Hepatocyte (in vitro differentiated cells): ENCODE measurements around the gene ZMIZ2. TPM values are rescaled to one million over a fixed set of nuclear protein-coding genes. Genes with fewer than 3 reads are reported as not detected.
"Not testable (repeated sequence)": the region's sequence is repeated elsewhere in the genome, so short reads cannot be mapped to it uniquely, and the experiment has no call there.

Experiments
- DNase-seq: peaks from one replicate; pipeline ENCODE4 v3.0.0-alpha.2; 2016; ENCODE audit warnings: low spot score
- H2AFZ ChIP-seq: fragments of 200-600 bp; sonication (generic); 2 replicates; pipeline ENCODE4 v1.6.0; 2016; ENCODE audit warnings: antibody characterized with exemption, mild to moderate bottlenecking
- H3K27ac ChIP-seq: fragments of 200-600 bp; sonication (generic); 2 replicates; pipeline ENCODE4 v1.5.1; 2016; ENCODE audit warnings: mild to moderate bottlenecking
- H3K27me3 ChIP-seq: fragments of 200-600 bp; sonication (generic); 2 replicates; pipeline ENCODE4 v1.6.1; 2016
- H3K36me3 ChIP-seq: fragments of 200-600 bp; sonication (generic); replicated peaks from 2 replicates; pipeline ENCODE4 v1.5.1; 2016; ENCODE audit warnings: low read depth; ENCODE audit not compliant: insufficient read depth
- H3K4me1 ChIP-seq: fragments of 200-600 bp; sonication (generic); 2 replicates; pipeline ENCODE4 v1.5.1; 2016; ENCODE audit warnings: mild to moderate bottlenecking, moderate library complexity; ENCODE audit not compliant: insufficient read depth
- H3K4me2 ChIP-seq: fragments of 200-600 bp; sonication (generic); 2 replicates; pipeline ENCODE4 v1.6.0; 2016
- H3K4me3 ChIP-seq: fragments of 200-600 bp; sonication (generic); 2 replicates; pipeline ENCODE4 v1.5.1; 2016; ENCODE audit warnings: mild to moderate bottlenecking
- H3K79me2 ChIP-seq: fragments of 200-600 bp; sonication (generic); 2 replicates; pipeline ENCODE4 v1.6.0; 2017; ENCODE audit warnings: mild to moderate bottlenecking
- H3K9me2 ChIP-seq: fragments of 200-600 bp; sonication (generic); replicated peaks from 2 replicates; pipeline ENCODE4 v1.6.0; 2017; ENCODE audit warnings: mild to moderate bottlenecking; ENCODE audit not compliant: insufficient read depth
- H3K9me3 ChIP-seq: fragments of 200-600 bp; sonication (generic); 2 replicates; pipeline ENCODE4 v1.5.1; 2016; ENCODE audit warnings: low read depth, mild to moderate bottlenecking
- H4K20me1 ChIP-seq: fragments of 200-600 bp; sonication (generic); 2 replicates; pipeline ENCODE4 v1.6.0; 2016; ENCODE audit warnings: mild to moderate bottlenecking; ENCODE audit not compliant: insufficient read depth, poor library complexity, severe bottlenecking
- CTCF ChIP-seq: fragments of 200-600 bp; sonication (generic); IDR thresholded peaks from 2 replicates; pipeline ENCODE4 v1.5.1; 2016; ENCODE audit warnings: antibody characterized with exemption, mild to moderate bottlenecking; ENCODE audit not compliant: poor library complexity
- EZH2 ChIP-seq: fragments of 200-600 bp; sonication (generic); IDR thresholded peaks from 2 replicates; pipeline ENCODE4 v1.6.1; 2016; ENCODE audit warnings: antibody characterized with exemption, mild to moderate bottlenecking, borderline replicate concordance
- EZH2phosphoT487 ChIP-seq: fragments of 200-600 bp; sonication (generic); IDR thresholded peaks from one replicate; pipeline ENCODE4 v1.6.1; 2018; ENCODE audit warnings: antibody characterized with exemption, mild to moderate bottlenecking, low read depth, moderate library complexity; ENCODE audit not compliant: unreplicated experiment, severe bottlenecking
- WGBS: methylation state at CpG from one replicate; pipeline ENCODE4 v1.1.6; 2016; ENCODE audit warnings: low lambda C conversion rate; ENCODE audit errors: missing lambda C conversion rate; 5-methylcytosine and 5-hydroxymethylcytosine counted together
- polyA plus RNA-seq: library from polyadenylated mRNA; unstranded; fragments of >200 nt; fragmentation: Nextera tagmentation; extraction: Ambion mirVana; gene quantifications from 2 replicates; pipeline ENCODE4 v1.2.1, GENCODE V29; 2016
- total RNA-seq: library from RNA; depleted of rRNA; stranded (reverse); fragments of >200 nt; gene quantifications from 2 replicates; pipeline ENCODE4 v1.2.3, GENCODE V29; 2014

The ZMIZ2 gene
- total and polyA plus RNA-seq, 2 experiments from 2014 or later = 10.5 to 37.0 TPM

- H3K9me3 ChIP-seq = no peaks in the 10 kb centered on the region
- no peaks in the 10 kb centered on the region for H3K36me3 ChIP-seq
- no peaks in the 10 kb centered on the region for H3K27me3 ChIP-seq
- no peaks in the 10 kb centered on the region for H3K9me2 ChIP-seq
- H3K4me1 ChIP-seq = peaks cover 13% of the 10 kb centered on the region
- H3K27ac ChIP-seq = no peak overlapping the region
- peaks cover 46% of the 10 kb centered on the region for H4K20me1 ChIP-seq
- no peak for DNase-seq
- no peak overlapping the region for H3K4me3 ChIP-seq
- no peak overlapping the region for H2AFZ ChIP-seq
- 95% methylated on average over 5 of the region's 5 CpGs for WGBS
- no peak overlapping the region for H3K4me2 ChIP-seq
- H3K79me2 ChIP-seq = peaks cover 41% of the 10 kb centered on the region
- TF ChIP-seq CTCF (no peak), EZH2 (no peak), EZH2phosphoT487 (no peak)
These were observed 53.2 kb downstream of the ZMIZ2 start for GRCh38 chr7:44801890-44802289.

GRCh38 chr7:44802418-44803025 lies 53.9 kb downstream of the ZMIZ2 start:
- H3K9me2 ChIP-seq = no peaks in the 10 kb centered on the region
- peaks cover 13% of the 10 kb centered on the region for H3K4me1 ChIP-seq
- H3K27ac ChIP-seq = no peak overlapping the region
- no peaks in the 10 kb centered on the region for H3K9me3 ChIP-seq
- no peak overlapping the region for H2AFZ ChIP-seq
- no peak overlapping the region for H3K4me2 ChIP-seq
- TF ChIP-seq EZH2phosphoT487 = no peak
- no peak for TF ChIP-seq CTCF
- no peak for TF ChIP-seq EZH2
- H3K36me3 ChIP-seq = no peaks in the 10 kb centered on the region
- 100% methylated on average over 5 of the region's 5 CpGs for WGBS
- no peaks in the 10 kb centered on the region for H3K27me3 ChIP-seq
- peaks cover 35% of the 10 kb centered on the region for H3K79me2 ChIP-seq
- peaks cover 40% of the 10 kb centered on the region for H4K20me1 ChIP-seq
- DNase-seq = no peak
- H3K4me3 ChIP-seq = no peak overlapping the region

GRCh38 chr7:44803828-44804519 lies 55.3 kb downstream of the ZMIZ2 start:
- H4K20me1 ChIP-seq = peaks cover 25% of the 10 kb centered on the region
- 93% methylated on average over 10 of the region's 10 CpGs for WGBS

GRCh38 chr7:44805950-44806349 lies 57.3 kb downstream of the ZMIZ2 start:
- H3K79me2 ChIP-seq = peaks cover 4% of the 10 kb centered on the region
- no peaks in the 10 kb centered on the region for H3K27me3 ChIP-seq
- no peaks in the 10 kb centered on the region for H3K4me1 ChIP-seq
- no peak overlapping the region for H3K27ac ChIP-seq
- H4K20me1 ChIP-seq = peaks cover 8% of the 10 kb centered on the region
- H3K9me3 ChIP-seq = no peaks in the 10 kb centered on the region
- DNase-seq = no peak
- WGBS = 94% methylated on average over 5 of the region's 5 CpGs
- H3K4me2 ChIP-seq = no peak overlapping the region
- no peak overlapping the region for H3K4me3 ChIP-seq
- TF ChIP-seq EZH2 (no peak), CTCF (no peak), EZH2phosphoT487 (no peak)
- H2AFZ ChIP-seq = no peak overlapping the region
- H3K9me2 ChIP-seq = no peaks in the 10 kb centered on the region
- H3K36me3 ChIP-seq = no peaks in the 10 kb centered on the region

More at GRCh38 chr7:44803828-44804519, 55.3 kb downstream of the ZMIZ2 start:
- H3K27ac ChIP-seq, H3K9me2 ChIP-seq, H3K36me3 ChIP-seq, DNase-seq, H2AFZ ChIP-seq, H3K4me2 ChIP-seq, H3K9me3 ChIP-seq, H3K4me3 ChIP-seq, H3K4me1 ChIP-seq, H3K27me3 ChIP-seq: not testable (repeated sequence)
- peaks cover 21% of the 10 kb centered on the region for H3K79me2 ChIP-seq
